ENCODE data around the gene PPDPF.
"Not testable (repeated sequence)": the region's sequence is repeated elsewhere in the genome, so short reads cannot be mapped to it uniquely, and the experiment has no call there.

The PPDPF gene

GRCh38 chr20:63566395-63567135 lies 46.0 kb downstream of the PPDPF start:
- no peak for DNase-seq

GRCh38 chr20:63567136-63567385 lies 46.5 kb downstream of the PPDPF start:
- DNase-seq, result no peak

DNA sequence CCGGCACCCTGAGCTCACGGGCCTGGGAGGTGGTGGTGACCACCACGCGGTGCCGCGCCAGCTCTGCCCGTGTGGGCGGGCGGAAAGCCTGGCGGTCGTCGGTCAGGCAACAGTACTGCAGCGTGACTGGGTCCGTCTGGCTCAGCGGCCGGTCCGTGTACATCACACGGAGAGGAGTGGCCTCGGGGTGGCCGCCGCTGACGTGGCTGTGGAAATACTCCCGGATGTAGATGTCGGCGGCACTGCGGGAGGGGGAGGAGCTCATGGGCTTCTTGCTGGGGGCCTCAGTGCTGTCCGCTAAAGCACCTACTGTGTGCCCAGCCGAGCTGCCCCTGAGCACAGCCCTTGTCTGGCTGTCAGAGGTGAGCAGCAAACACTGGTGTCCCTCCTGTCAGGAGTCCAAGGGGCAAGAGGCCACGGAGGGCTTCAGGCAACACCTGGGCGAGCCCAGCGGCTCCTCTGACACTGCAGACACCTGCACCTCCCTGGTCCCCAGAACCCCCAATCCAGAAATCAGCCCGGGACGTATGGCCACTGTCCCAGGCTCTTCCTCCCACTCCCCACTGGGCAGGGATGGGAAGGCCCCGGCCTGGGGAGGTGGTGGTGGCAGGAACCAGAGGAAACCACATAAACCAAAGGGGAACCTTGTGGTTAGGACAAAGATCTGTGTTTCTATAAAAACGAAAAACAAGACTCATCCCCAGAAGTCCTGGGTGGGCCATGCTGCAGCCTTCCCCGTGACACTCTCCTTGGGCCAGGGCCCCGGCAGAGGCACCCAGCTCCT lies 47.0 kb downstream of the PPDPF start:
- DNase-seq, result no peak

DNA sequence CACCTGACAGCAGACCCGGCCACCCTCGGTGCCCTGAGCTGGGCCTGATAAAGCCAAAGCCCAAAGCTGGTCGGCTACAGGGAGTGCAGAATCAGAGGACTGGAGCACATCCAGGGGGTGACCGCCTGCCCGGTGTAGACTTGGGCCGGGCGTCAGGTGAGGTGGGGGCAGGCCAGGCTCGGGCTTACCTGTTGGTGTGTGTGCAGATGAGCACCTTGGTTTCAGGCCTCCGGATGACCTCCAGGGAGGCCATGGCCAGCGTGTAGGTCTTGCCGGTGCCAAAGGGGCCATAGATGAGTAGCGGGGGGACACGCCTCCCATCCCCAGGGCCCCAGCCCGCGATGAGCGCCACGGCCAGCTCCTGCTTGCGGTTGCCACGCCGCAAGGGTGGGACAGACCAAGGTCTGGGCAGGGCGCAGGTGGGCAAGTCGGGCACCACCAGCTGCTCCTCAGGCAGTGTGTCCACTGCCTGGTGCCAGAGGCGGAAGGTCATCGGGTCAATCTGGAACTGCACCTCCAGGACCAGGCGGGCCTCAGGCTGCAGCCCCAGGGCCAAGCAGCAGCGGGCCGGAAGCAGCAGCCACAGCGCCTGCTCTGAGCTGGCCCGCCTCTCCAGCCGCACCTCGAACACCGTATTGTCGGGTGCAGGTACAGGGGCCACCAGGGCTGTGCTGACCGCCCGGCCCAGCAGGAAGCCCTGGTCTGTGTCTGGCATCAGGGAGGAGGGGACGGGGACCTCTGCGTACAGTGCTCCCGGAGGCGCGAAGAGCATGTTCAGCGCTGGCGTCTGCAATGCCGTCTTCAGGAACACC lies 47.8 kb downstream of the PPDPF start:
- no peak for DNase-seq

DNA sequence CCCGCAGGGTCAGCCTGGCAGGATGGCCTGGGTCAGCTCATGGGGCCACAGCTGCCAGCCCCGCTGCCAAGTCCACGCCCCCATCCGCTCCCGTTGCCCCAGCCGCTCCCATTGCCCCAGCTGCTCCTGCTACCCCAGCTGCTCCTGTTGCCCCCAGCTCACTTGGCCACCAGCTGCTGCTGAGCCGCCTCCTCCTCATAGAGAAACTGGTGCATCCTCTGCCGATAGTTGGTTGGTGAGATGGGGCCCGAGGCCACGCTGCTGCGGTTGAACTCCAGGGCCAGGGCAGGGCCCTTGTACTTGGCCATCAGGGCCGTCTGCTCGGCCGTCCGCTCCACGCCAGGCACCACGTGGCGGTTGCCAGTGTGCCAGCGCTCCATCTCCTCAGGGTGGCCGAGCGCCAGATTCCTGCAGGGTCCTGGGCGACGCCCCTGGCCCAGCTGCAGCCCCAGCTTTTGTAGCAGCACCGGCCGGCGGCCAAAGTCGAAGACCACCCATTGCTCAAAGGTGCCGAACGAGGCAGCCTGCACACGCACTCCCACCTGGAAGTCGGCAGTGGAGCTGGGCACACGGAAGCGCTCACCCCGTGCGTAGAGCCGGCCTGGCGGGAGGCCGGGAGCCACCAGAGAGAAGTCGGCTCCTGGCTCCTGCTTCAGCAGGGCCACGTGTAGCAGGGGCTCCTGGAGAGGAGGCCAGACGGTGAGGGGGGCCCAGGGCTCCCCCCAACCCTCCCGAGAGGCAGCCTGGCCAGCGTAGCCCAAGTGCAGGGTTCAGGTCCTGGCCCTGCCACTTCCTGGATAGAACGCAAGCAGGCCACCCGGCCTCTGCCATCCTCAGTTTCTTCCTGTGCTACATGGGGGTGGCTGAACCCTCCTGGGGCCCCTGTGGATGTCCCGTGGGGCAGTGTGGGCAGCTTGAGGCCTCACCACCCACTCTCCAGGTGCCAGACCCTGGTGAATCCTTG lies 48.7 kb downstream of the PPDPF start:
- no peak for DNase-seq

DNA sequence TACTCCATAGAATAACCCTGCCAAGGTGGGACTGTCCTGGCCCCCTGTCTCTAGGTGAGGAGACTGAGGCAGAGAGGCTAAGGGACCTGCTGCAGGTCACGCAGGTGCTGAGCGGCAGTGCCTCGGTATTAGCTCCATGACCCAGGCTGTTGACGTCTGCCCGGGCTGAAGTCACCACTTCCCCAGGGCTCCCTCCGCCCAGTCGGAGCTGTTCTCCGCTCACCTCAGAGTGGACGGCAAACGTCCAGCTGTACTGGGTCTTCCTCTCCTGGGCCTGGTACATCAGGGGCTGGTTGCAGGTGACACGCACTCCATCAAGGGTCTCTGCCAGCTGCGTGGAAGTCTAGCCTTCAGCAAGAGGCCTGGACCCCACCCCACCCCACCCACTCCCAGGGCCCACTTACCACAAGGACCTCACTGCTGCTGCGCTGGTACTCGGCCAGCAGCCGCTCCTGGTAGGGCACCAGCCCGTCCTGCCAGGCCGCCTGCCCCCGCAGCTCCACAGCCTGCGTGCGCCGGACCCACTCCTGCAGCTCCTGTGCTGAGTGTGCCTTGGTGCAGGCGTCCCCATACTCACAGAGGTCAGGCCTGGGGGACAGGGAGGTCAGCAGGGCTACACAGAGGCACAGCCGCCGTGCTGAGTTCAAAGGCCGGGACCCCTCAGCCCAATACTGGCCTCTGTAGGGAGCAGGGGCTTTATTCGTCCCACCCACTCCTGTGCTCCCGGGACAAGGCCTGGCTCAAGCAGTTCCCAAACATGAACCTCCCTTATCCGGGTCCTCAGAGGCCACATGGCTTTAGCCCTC lies 49.9 kb downstream of the PPDPF start:
- DNase-seq, result no peak

- not testable (repeated sequence) for DNase-seq
These were observed 50.5 kb downstream of the PPDPF start for GRCh38 chr20:63571087-63571478.

All from NCI-H345 (cell line).